ENCODE data around the gene USE1. TPM values are rescaled to one million over a fixed set of nuclear protein-coding genes. Genes with fewer than 3 reads are reported as not detected.
A peak's percentile ranks its signal among the peaks of the same experiment; 100 is the strongest.
"Not testable (repeated sequence)": the region's sequence is repeated elsewhere in the genome, so short reads cannot be mapped to it uniquely, and the experiment has no call there.

The USE1 gene
- 10 to 100 TPM; 28.6 to 39.1 TPM for total RNA-seq

- no peaks in the 10 kb centered on the region for H3K9me3 Mint-ChIP-seq
- DNase-seq (ENCODE audit: low spot score in 2 of 2) (peak; percentile 79 to 89), ATAC-seq (peak; percentile 96)
- H3K36me3 Mint-ChIP-seq = peaks cover 5 to 29% of the 10 kb centered on the region in 2 donors
- peak within 1 kb of the TSS; percentile 94 to 98 for H3K27ac Mint-ChIP-seq
Observed at GRCh38 chr19:17215127-17215971, at the start of gene USE1. USE1 (plus strand) TSS chr19:17215357; CDS start chr19:17215406, 49 bp downstream.

GRCh38 chr19:17165715-17166114 is 49.4 kb upstream of the USE1 start:
- DNase-seq (ENCODE audit: low spot score in 2 of 2) = no peak
- no peak overlapping the region for H3K27ac Mint-ChIP-seq
- no peak for ATAC-seq
- peaks cover 0 to 5% of the 10 kb centered on the region in 2 donors for H3K9me3 Mint-ChIP-seq
- H3K36me3 Mint-ChIP-seq = peaks cover 19 to 29% of the 10 kb centered on the region in 2 donors

- DNase-seq (ENCODE audit: low spot score in 2 of 2) (no peak), ATAC-seq (peak; percentile 47)
- H3K36me3 Mint-ChIP-seq = peaks cover 6 to 17% of the 10 kb centered on the region in 2 donors
- no peaks in the 10 kb centered on the region for H3K9me3 Mint-ChIP-seq
- peak overlapping the region in 1 of 2 donors; percentile 92 for H3K27ac Mint-ChIP-seq
Observed at GRCh38 chr19:17170538-17171297, 44.4 kb upstream of the USE1 start.

GRCh38 chr19:17171874-17172273 is 43.3 kb upstream of the USE1 start:
- ATAC-seq (no peak), DNase-seq (ENCODE audit: low spot score in 2 of 2) (no peak)
- Mint-ChIP-seq H3K9me3 (no peaks in the 10 kb centered on the region), H3K36me3 (peaks cover 6 to 17% of the 10 kb centered on the region in 2 donors), H3K27ac (peak overlapping the region in 1 of 2 donors; percentile 92)

GRCh38 chr19:17172624-17173345 is 42.4 kb upstream of the USE1 start:
- ATAC-seq (no peak), DNase-seq (ENCODE audit: low spot score in 2 of 2) (no peak)
- peak overlapping the region; percentile 32 to 51 for H3K27ac Mint-ChIP-seq
- H3K9me3 Mint-ChIP-seq = no peaks in the 10 kb centered on the region
- peaks cover 6 to 17% of the 10 kb centered on the region in 2 donors for H3K36me3 Mint-ChIP-seq

GRCh38 chr19:17178291-17178690 is 36.9 kb upstream of the USE1 start:
- DNase-seq (ENCODE audit: low spot score in 2 of 2) = no peak
- H3K9me3 Mint-ChIP-seq = no peaks in the 10 kb centered on the region
- peaks cover 4 to 24% of the 10 kb centered on the region in 2 donors for H3K36me3 Mint-ChIP-seq
- no peak overlapping the region for H3K27ac Mint-ChIP-seq
- ATAC-seq = no peak

- peak overlapping the region in 1 of 2 donors; percentile 68 for H3K27ac Mint-ChIP-seq
- no peak for DNase-seq (ENCODE audit: low spot score in 2 of 2)
- H3K9me3 Mint-ChIP-seq = no peaks in the 10 kb centered on the region
- peaks cover 0 to 29% of the 10 kb centered on the region in 2 donors for H3K36me3 Mint-ChIP-seq
- ATAC-seq = no peak
Observed at GRCh38 chr19:17180997-17181702, 34.0 kb upstream of the USE1 start.

GRCh38 chr19:17183271-17183761 is 31.8 kb upstream of the USE1 start:
- Mint-ChIP-seq H3K27ac (peak overlapping the region; percentile 87 to 97), H3K9me3 (no peaks in the 10 kb centered on the region), H3K36me3 (peaks cover 0 to 29% of the 10 kb centered on the region in 2 donors)
- DNase-seq (ENCODE audit: low spot score in 2 of 2) (peak in 1 of 2 donors; percentile 27), ATAC-seq (peak; percentile 20 to 42)

- H3K36me3 Mint-ChIP-seq = peaks cover 0 to 29% of the 10 kb centered on the region in 2 donors
- DNase-seq (ENCODE audit: low spot score in 2 of 2) (peak in 1 of 2 donors; percentile 20), ATAC-seq (peak; percentile 47 to 69)
- peak overlapping the region; percentile 87 to 97 for H3K27ac Mint-ChIP-seq
- H3K9me3 Mint-ChIP-seq = no peaks in the 10 kb centered on the region
Observed at GRCh38 chr19:17183858-17184321, 31.3 kb upstream of the USE1 start.

GRCh38 chr19:17184371-17184841 is 30.8 kb upstream of the USE1 start:
- ATAC-seq (peak; percentile 73 to 86), DNase-seq (ENCODE audit: low spot score in 2 of 2) (peak in 1 of 2 donors; percentile 36)
- Mint-ChIP-seq H3K36me3 (peaks cover 0 to 29% of the 10 kb centered on the region in 2 donors), H3K9me3 (no peaks in the 10 kb centered on the region), H3K27ac (peak overlapping the region; percentile 87 to 97)

GRCh38 chr19:17185590-17185989 is 29.6 kb upstream of the USE1 start:
- ATAC-seq = no peak
- peak overlapping the region in 1 of 2 donors; percentile 88 for H3K27ac Mint-ChIP-seq
- peaks cover 0 to 27% of the 10 kb centered on the region in 2 donors for H3K36me3 Mint-ChIP-seq
- no peak for DNase-seq (ENCODE audit: low spot score in 2 of 2)
- no peaks in the 10 kb centered on the region for H3K9me3 Mint-ChIP-seq

- DNase-seq (ENCODE audit: low spot score in 2 of 2); H3K36me3 Mint-ChIP-seq; H3K27ac Mint-ChIP-seq; ATAC-seq; H3K9me3 Mint-ChIP-seq: not testable (repeated sequence)
Observed at GRCh38 chr19:17191736-17192135, 23.4 kb upstream of the USE1 start.

- Mint-ChIP-seq H3K27ac (no peak overlapping the region), H3K9me3 (no peaks in the 10 kb centered on the region), H3K36me3 (peaks cover 0 to 7% of the 10 kb centered on the region in 2 donors)
- no peak for ATAC-seq
- DNase-seq (ENCODE audit: low spot score in 2 of 2) = no peak
Observed at GRCh38 chr19:17192751-17193150, 22.4 kb upstream of the USE1 start.

- H3K27ac Mint-ChIP-seq = peak overlapping the region; percentile 44 to 58
- peaks cover 0 to 7% of the 10 kb centered on the region in 2 donors for H3K36me3 Mint-ChIP-seq
- ATAC-seq (no peak), DNase-seq (ENCODE audit: low spot score in 2 of 2) (no peak)
- H3K9me3 Mint-ChIP-seq = no peaks in the 10 kb centered on the region
Observed at GRCh38 chr19:17194608-17195007, 20.5 kb upstream of the USE1 start.

GRCh38 chr19:17195106-17195505 is 20.1 kb upstream of the USE1 start:
- Mint-ChIP-seq H3K27ac (peak overlapping the region in 1 of 2 donors; percentile 44), H3K9me3 (no peaks in the 10 kb centered on the region), H3K36me3 (peaks cover 2 to 7% of the 10 kb centered on the region in 2 donors)
- ATAC-seq (no peak), DNase-seq (ENCODE audit: low spot score in 2 of 2) (no peak)

All from activated naive CD4-positive, alpha-beta T cell treated with anti-CD3 and anti-CD28 coated beads, Interleukin-2, amount 50 U/mL, for 72 hours (primary cell).